Activated CD8-positive, alpha-beta T cell treated with anti-CD3 and anti-CD28 coated beads for 36 hours (primary cell): ENCODE data around the gene JAG1. TPM values are rescaled to one million over a fixed set of nuclear protein-coding genes. Genes with fewer than 3 reads are reported as not detected.

Experiments used
- ATAC-seq: fragments of 200-7000 bp; cut with Tn5 transposase; one replicate; pipeline ENCODE4 v1.10.0; 2021; ENCODE audit warnings: mild to moderate bottlenecking, moderate library complexity
- CTCF ChIA-PET: fragments of 350-600 bp; sonication (Branson Sonifier 250); formaldehyde crosslinking; loops from one replicate; lab custom pipeline; 2021; ENCODE audit warnings: antibody characterized with exemption; lab: Charles Lee
- POLR2A ChIA-PET: fragments of 350-600 bp; sonication (Branson Sonifier 250); formaldehyde crosslinking; loops from one replicate; lab custom pipeline; 2021; ENCODE audit warnings: antibody characterized with exemption; lab: Charles Lee
- DNase-seq: peaks from one replicate; pipeline ENCODE4 v3.0.0-alpha.2; 2020
- H3K27ac Mint-ChIP-seq: one replicate; pipeline ENCODE4 v1.8.0; 2021; ENCODE audit warnings: mild to moderate bottlenecking, mixed read lengths
- H3K27me3 Mint-ChIP-seq: one replicate; pipeline ENCODE4 v1.8.0; 2021; ENCODE audit warnings: mixed read lengths
- H3K36me3 Mint-ChIP-seq: one replicate; pipeline ENCODE4 v1.8.0; 2021; ENCODE audit warnings: low read depth, mixed read lengths
- H3K4me1 Mint-ChIP-seq: one replicate; pipeline ENCODE4 v1.8.0; 2021; ENCODE audit warnings: low read depth, mixed read lengths
- H3K4me3 Mint-ChIP-seq: one replicate; pipeline ENCODE4 v1.8.0; 2021; ENCODE audit warnings: mild to moderate bottlenecking, moderate library complexity, mixed read lengths
- H3K9me3 Mint-ChIP-seq: one replicate; pipeline ENCODE4 v1.8.0; 2021; ENCODE audit warnings: mixed read lengths
- intact Hi-C: fragments of 100-400 bp; cut with micrococcal nuclease; formaldehyde crosslinking; loops from one replicate; pipeline ENCODE4 v1.10.0; 2022
- total RNA-seq, 2 experiments: library from RNA; stranded (reverse); gene quantifications; one replicate each; pipeline ENCODE4 v1.2.3, GENCODE V29; 2021
- TF ChIP-seq, protein P1 (sequence below): fragments of 200-600 bp; IDR thresholded peaks from one replicate; pipeline ENCODE4 v1.8.0; 2022; ENCODE audit warnings: antibody characterized with exemption, mild to moderate bottlenecking

JAG1 gene
- total RNA-seq, 2 experiments from 2014 or later = 0.41 to 0.58 TPM

- Mint-ChIP-seq H3K27me3 (peaks cover 10% of the 10 kb centered on the region), H3K27ac (no peak overlapping the region), H3K4me3 (no peak overlapping the region), H3K36me3 (no peaks in the 10 kb centered on the region), H3K9me3 (no peaks in the 10 kb centered on the region), H3K4me1 (no peaks in the 10 kb centered on the region)
- TF ChIP-seq, protein P1, sequence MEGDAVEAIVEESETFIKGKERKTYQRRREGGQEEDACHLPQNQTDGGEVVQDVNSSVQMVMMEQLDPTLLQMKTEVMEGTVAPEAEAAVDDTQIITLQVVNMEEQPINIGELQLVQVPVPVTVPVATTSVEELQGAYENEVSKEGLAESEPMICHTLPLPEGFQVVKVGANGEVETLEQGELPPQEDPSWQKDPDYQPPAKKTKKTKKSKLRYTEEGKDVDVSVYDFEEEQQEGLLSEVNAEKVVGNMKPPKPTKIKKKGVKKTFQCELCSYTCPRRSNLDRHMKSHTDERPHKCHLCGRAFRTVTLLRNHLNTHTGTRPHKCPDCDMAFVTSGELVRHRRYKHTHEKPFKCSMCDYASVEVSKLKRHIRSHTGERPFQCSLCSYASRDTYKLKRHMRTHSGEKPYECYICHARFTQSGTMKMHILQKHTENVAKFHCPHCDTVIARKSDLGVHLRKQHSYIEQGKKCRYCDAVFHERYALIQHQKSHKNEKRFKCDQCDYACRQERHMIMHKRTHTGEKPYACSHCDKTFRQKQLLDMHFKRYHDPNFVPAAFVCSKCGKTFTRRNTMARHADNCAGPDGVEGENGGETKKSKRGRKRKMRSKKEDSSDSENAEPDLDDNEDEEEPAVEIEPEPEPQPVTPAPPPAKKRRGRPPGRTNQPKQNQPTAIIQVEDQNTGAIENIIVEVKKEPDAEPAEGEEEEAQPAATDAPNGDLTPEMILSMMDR = no peak
- intact Hi-C loops = no loop called here
- no peak for DNase-seq
- ATAC-seq = no peak
- ChIA-PET CTCF (interaction anchor here (1.0 to 1.3 kb wide), 2 partner anchors 23 to 110 kb away, joined by 3 read pairs; no protein-coding TSS in a partner anchor), POLR2A (no interaction called here)
Measured at GRCh38 chr20:10719740-10720385, 46.1 kb upstream of the JAG1 start.

GRCh38 chr20:10718661-10719060, 44.9 kb upstream of the JAG1 start:
- Mint-ChIP-seq H3K27me3 (peaks cover 10% of the 10 kb centered on the region), H3K9me3 (no peaks in the 10 kb centered on the region), H3K4me3 (no peak overlapping the region), H3K36me3 (no peaks in the 10 kb centered on the region), H3K27ac (no peak overlapping the region), H3K4me1 (no peaks in the 10 kb centered on the region)
- TF ChIP-seq, protein P1 = no peak
- CTCF ChIA-PET = interaction anchor here (1.0 kb wide), 1 partner anchor 23 kb away, joined by 3 read pairs; no protein-coding TSS in a partner anchor
- no peak for ATAC-seq
- POLR2A ChIA-PET = no interaction called here
- no peak for DNase-seq
- intact Hi-C loops = no loop called here

- H3K36me3 Mint-ChIP-seq = no peaks in the 10 kb centered on the region
- ATAC-seq = no peak
- intact Hi-C loops = no loop called here
Measured at GRCh38 chr20:10716855-10717254, 43.1 kb upstream of the JAG1 start.

DNA sequence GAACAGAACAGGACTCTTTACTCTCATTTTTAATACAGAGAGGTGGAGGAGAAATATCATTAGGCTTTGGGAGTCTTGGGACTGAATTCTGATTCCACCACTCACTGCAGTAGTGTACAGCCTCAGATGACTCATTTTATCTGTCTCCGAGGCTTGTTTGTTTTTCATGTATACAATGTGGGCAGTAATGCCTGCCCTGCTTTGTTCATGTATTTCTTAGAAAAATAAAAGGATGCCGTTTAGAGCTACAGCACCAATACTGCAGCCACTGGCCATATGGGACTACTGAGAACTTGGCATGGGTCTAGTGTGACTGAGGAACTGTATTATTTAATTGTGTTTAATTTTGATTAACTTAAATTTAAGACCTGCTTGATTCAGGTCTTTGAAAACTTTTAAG, 41.2 kb upstream of the JAG1 start:
- Mint-ChIP-seq H3K27me3 (peaks cover 5% of the 10 kb centered on the region), H3K4me1 (no peaks in the 10 kb centered on the region), H3K9me3 (no peaks in the 10 kb centered on the region), H3K4me3 (no peak overlapping the region), H3K27ac (no peak overlapping the region), H3K36me3 (no peaks in the 10 kb centered on the region)
- CTCF ChIA-PET = no interaction called here
- TF ChIP-seq, protein P1 = no peak
- intact Hi-C loops = no loop called here
- no peak for DNase-seq
- POLR2A ChIA-PET = no interaction called here
- no peak for ATAC-seq

More at GRCh38 chr20:10716855-10717254, 43.1 kb upstream of the JAG1 start:
- Mint-ChIP-seq H3K27ac (no peak overlapping the region), H3K9me3 (no peaks in the 10 kb centered on the region), H3K4me1 (no peaks in the 10 kb centered on the region), H3K27me3 (peaks cover 2% of the 10 kb centered on the region), H3K4me3 (no peak overlapping the region)
- POLR2A ChIA-PET = no interaction called here
- DNase-seq = no peak
- TF ChIP-seq, protein P1 = no peak
- CTCF ChIA-PET = no interaction called here

DNA sequence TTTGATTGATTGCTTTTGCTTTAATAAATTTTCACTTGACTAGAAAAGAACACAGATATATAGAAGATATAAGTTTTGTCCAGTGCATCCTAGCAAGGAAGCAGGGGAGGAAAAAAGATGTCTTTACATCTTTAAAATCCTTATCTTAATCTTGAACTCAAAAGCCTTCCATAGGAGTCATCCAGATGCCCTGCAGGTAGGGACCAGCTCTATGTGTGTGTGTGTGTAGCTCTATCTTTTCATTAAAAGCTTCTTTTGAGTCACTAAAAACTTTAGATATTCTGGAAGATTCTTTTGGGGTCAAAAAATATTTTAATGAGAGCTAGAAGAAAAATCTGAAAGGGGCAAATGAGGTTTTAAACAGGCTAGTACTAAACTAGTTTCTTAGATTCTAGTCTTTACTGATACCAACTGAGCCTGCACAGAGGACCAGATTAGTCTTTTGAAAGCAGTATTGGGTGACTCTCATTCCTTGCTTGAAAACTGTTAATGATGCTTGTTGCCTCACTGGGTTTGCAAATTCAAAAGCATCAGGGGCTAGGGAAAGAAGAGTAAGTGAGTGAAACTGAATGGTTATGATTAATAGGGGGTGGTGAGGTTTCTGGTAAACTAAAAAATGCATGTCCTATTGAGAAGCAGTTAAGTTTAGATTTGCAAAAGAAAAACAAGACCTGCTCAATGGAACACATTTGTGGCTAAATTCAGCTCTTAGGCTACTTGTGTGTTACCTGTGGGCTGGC, 40.6 kb upstream of the JAG1 start:
- peaks cover 5% of the 10 kb centered on the region for H3K27me3 Mint-ChIP-seq
- H3K9me3 Mint-ChIP-seq = no peaks in the 10 kb centered on the region
- TF ChIP-seq, protein P1 = no peak
- H3K4me3 Mint-ChIP-seq = no peak overlapping the region
- DNase-seq = no peak
- intact Hi-C loops = no loop called here
- H3K4me1 Mint-ChIP-seq = no peaks in the 10 kb centered on the region
- ChIA-PET CTCF (no interaction called here), POLR2A (no interaction called here)
- no peaks in the 10 kb centered on the region for H3K36me3 Mint-ChIP-seq
- H3K27ac Mint-ChIP-seq = no peak overlapping the region
- no peak for ATAC-seq
